Endothelial cell of umbilical vein (primary cell): ENCODE data around the gene RIMS4. TPM values are rescaled to one million over a fixed set of nuclear protein-coding genes. Genes with fewer than 3 reads are reported as not detected.

Experiments used
- BruUV-seq: library from RNA; stranded (reverse); fragments of 400-500 nt; replicated peaks from 2 replicates; lab custom pipeline; 2021; lab: Mats Ljungman, UMichigan
- CTCF ChIA-PET: fragments of 300-600, 350-600 bp; sonication (Branson Sonifier 250); formaldehyde crosslinking; loops from one replicate; lab custom pipeline; 2021; ENCODE audit warnings: antibody characterized with exemption, inconsistent platforms; lab: Charles Lee
- POLR2A ChIA-PET: fragments of 300-600, 350-600 bp; sonication (Branson Sonifier 250); formaldehyde crosslinking; loops from one replicate; lab custom pipeline; 2021; ENCODE audit warnings: antibody characterized with exemption, inconsistent platforms; lab: Charles Lee
- DNase-seq: peaks from one replicate; pipeline ENCODE4 v3.0.0-alpha.2; 2011; ENCODE audit warnings: low read depth, low spot score
- FAIRE-seq: peaks from 2 replicates; lab custom pipeline; 2011; peaks lifted over from hg19 to GRCh38; lab: Jason Lieb, UNC
- H2AFZ ChIP-seq: 2 replicates; pipeline ENCODE4 v1.6.0; 2012; ENCODE audit warnings: low read depth, low read length, control low read depth, inconsistent platforms
- H3K27ac ChIP-seq: 2 replicates; pipeline ENCODE4 v1.5.1; 2011; ENCODE audit warnings: low read depth, mild to moderate bottlenecking, control low read depth, low read length, moderate library complexity; ENCODE audit not compliant: insufficient read depth
- H3K27me3 ChIP-seq, 2 experiments: 2 replicates each; pipeline versions ENCODE4 v1.6.0 to v1.6.1; 2011; ENCODE audit warnings: low read length in 2 of 2, mixed read lengths in 1 of 2; ENCODE audit not compliant: control insufficient read depth in 2 of 2, insufficient read depth in 2 of 2
- H3K36me3 ChIP-seq, 2 experiments: 2 replicates in 1 of 2; 3 replicates in 1 of 2; pipeline ENCODE4 v1.5.1; 2011; ENCODE audit warnings: low read length in 2 of 2, mild to moderate bottlenecking in 1 of 2, moderate library complexity in 1 of 2; ENCODE audit not compliant: control insufficient read depth in 2 of 2, insufficient read depth in 2 of 2; ENCODE audit errors: extremely low read depth in 1 of 2
- H3K4me1 ChIP-seq: 3 replicates; pipeline ENCODE4 v1.5.1; 2011; ENCODE audit warnings: mild to moderate bottlenecking, low read length; ENCODE audit not compliant: control insufficient read depth, insufficient read depth; ENCODE audit errors: extremely low read depth
- H3K4me2 ChIP-seq: 2 replicates; pipeline ENCODE4 v1.6.1; 2011; ENCODE audit warnings: low read length, control low read depth, mixed read lengths; ENCODE audit not compliant: insufficient read depth
- H3K4me3 ChIP-seq, 3 experiments: fragments of 200-600 bp in 1 of 3; sonication (generic), shearing (Covaris generic) in 1 of 3; replicated peaks in 1 of 3; 2 replicates each; pipeline ENCODE4 v1.5.1; 2011 to 2016; ENCODE audit warnings: control low read depth in 3 of 3, low read length in 3 of 3, mild to moderate bottlenecking in 2 of 3, inconsistent platforms in 1 of 3, low read depth in 1 of 3, moderate library complexity in 1 of 3; ENCODE audit not compliant: insufficient read depth in 1 of 3
- H3K79me2 ChIP-seq: 2 replicates; pipeline ENCODE4 v1.6.0; 2012; ENCODE audit warnings: low read length, inconsistent platforms; ENCODE audit not compliant: control insufficient read depth, insufficient read depth
- H3K9ac ChIP-seq: replicated peaks from 2 replicates; pipeline ENCODE3; 2011; ENCODE audit warnings: low read length, control low read depth; ENCODE audit not compliant: insufficient read depth; ENCODE audit errors: extremely low read depth
- H3K9me1 ChIP-seq: replicated peaks from 3 replicates; pipeline ENCODE4 v1.6.0; 2011; ENCODE audit warnings: mild to moderate bottlenecking, low read length; ENCODE audit not compliant: control insufficient read depth, insufficient read depth; ENCODE audit errors: extremely low read depth
- H3K9me3 ChIP-seq: replicated peaks from 2 replicates; pipeline ENCODE4 v1.5.1; 2012; ENCODE audit warnings: low read length, inconsistent platforms; ENCODE audit not compliant: control insufficient read depth, insufficient read depth
- H4K20me1 ChIP-seq: replicated peaks from 2 replicates; pipeline ENCODE3; 2011; ENCODE audit warnings: mild to moderate bottlenecking, low read length; ENCODE audit not compliant: control insufficient read depth, insufficient read depth; ENCODE audit errors: extremely low read depth
- EZH2 ChIP-seq: IDR thresholded peaks from 2 replicates; pipeline ENCODE4 v1.6.1; 2012; ENCODE audit warnings: borderline replicate concordance, low read depth, mild to moderate bottlenecking, moderate library complexity, low read length, inconsistent platforms; ENCODE audit not compliant: severe bottlenecking
- GATA2 ChIP-seq: IDR thresholded peaks from 2 replicates; pipeline ENCODE4 v1.7.0; 2011; ENCODE audit warnings: low read depth, mild to moderate bottlenecking, moderate library complexity, mixed read lengths, low read length; ENCODE audit not compliant: insufficient read length, insufficient read depth
- JUN ChIP-seq: IDR thresholded peaks from 2 replicates; pipeline ENCODE4 v1.6.1; 2011; ENCODE audit warnings: borderline replicate concordance, low read depth; ENCODE audit not compliant: insufficient read length, insufficient read depth
- MYC ChIP-seq: IDR thresholded peaks from one replicate; pipeline ENCODE4 v1.6.1; 2011; ENCODE audit warnings: mild to moderate bottlenecking, low read depth, low read length
- POLR2A ChIP-seq: IDR thresholded peaks from 2 replicates; pipeline ENCODE4 v1.6.1; 2012; ENCODE audit warnings: low read depth, mild to moderate bottlenecking, control low read depth, low read length
- POLR2AphosphoS5 ChIP-seq: IDR thresholded peaks from 2 replicates; pipeline ENCODE4 v1.6.1; 2012; ENCODE audit warnings: low read depth, mild to moderate bottlenecking, control low read depth, low read length, moderate library complexity; ENCODE audit not compliant: insufficient read depth
- dilution Hi-C: fragments of 300-500 bp; cut with MboI; formaldehyde crosslinking; loops from one replicate; pipeline ENCODE4 v1.15.0; 2019; ENCODE audit warnings: low sequenced_read_pairs; ENCODE audit not compliant: extremely low pct_ligation_motif_present
- intact Hi-C: fragments of 100-400 bp; cut with micrococcal nuclease; formaldehyde crosslinking; loops from one replicate; pipeline ENCODE4 v1.10.0; 2022
- polyA plus RNA-seq, 4 experiments: library from polyadenylated mRNA; depleted of rRNA in 3 of 4; stranded (reverse) in 3 of 4; unstranded in 1 of 4; fragments of >200 nt; gene quantifications; 2 replicates each; pipeline versions ENCODE4 v1.2.1 to v1.2.3, GENCODE V29; 2011 to 2012; ENCODE audit warnings: missing spikeins in 1 of 4
- total RNA-seq: library from RNA; stranded (reverse); gene quantifications from 2 replicates; pipeline ENCODE4 v1.2.3, GENCODE V29; 2021
- TF ChIP-seq, protein P1 (sequence below), 2 donors: IDR thresholded peaks; 1 replicate in 1 of 2; 2 replicates in 1 of 2; pipeline ENCODE4 v1.5.1; 2011; ENCODE audit warnings: low read length in 2 of 2, mild to moderate bottlenecking in 2 of 2, moderate library complexity in 2 of 2, control low read depth in 1 of 2, inconsistent platforms in 1 of 2, low read depth in 1 of 2; ENCODE audit not compliant: insufficient read depth in 1 of 2; ENCODE audit errors: extremely low read depth in 1 of 2
- TF ChIP-seq, protein P2 (sequence below): IDR thresholded peaks from 2 replicates; pipeline ENCODE4 v1.6.1; 2011; ENCODE audit not compliant: insufficient read depth, insufficient read length

Gene RIMS4
- total and polyA plus RNA-seq, 2 donors (not counting 3 experiments of a cell fraction or from before 2014, with no cell fraction given) = not detected

DNA sequence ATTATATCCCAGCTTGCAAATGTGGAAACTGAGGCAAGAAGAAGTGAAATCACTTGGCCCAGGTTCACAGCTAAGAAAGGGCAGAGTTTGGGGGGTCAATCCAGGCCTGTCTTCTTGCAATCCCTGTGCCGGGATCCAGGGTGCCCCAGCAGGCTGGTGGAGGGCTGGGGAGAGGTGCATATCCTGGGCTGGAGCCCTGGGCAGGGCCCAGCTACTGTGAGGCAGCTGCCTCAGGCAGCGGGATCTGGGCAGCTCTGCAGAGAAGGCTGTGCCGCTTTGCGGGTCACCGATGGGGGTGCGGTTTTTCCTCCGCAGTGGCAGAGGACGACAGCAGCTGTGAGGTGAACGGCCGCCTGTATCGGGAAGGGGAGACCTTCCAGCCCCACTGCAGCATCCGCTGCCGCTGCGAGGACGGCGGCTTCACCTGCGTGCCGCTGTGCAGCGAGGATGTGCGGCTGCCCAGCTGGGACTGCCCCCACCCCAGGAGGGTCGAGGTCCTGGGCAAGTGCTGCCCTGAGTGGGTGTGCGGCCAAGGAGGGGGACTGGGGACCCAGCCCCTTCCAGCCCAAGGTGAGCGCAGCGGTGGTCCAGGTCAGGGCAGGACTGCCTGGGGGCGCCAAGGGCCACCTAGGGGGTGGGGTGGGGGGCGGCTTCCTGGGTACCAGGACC, 85.8 kb downstream of the RIMS4 start:
- dilution Hi-C loops (no loop called here), intact Hi-C loops (no loop called here)
- peaks cover 25% of the 10 kb centered on the region for H3K4me1 ChIP-seq
- H3K27ac ChIP-seq = no peak overlapping the region
- no peak overlapping the region for H3K4me3 ChIP-seq
- no peak for DNase-seq
- H3K27me3 ChIP-seq = no peaks in the 10 kb centered on the region
- H3K9me1 ChIP-seq = no peaks in the 10 kb centered on the region
- no peaks in the 10 kb centered on the region for H3K79me2 ChIP-seq
- no peak for FAIRE-seq
- CTCF ChIA-PET = interaction anchor here (0.7 kb wide), 1 partner anchor 9 kb away, joined by 4 read pairs; no protein-coding TSS in a partner anchor
- BruUV-seq = no TSS peak
- no peak for TF ChIP-seq GATA2
- TF ChIP-seq, protein P1, sequence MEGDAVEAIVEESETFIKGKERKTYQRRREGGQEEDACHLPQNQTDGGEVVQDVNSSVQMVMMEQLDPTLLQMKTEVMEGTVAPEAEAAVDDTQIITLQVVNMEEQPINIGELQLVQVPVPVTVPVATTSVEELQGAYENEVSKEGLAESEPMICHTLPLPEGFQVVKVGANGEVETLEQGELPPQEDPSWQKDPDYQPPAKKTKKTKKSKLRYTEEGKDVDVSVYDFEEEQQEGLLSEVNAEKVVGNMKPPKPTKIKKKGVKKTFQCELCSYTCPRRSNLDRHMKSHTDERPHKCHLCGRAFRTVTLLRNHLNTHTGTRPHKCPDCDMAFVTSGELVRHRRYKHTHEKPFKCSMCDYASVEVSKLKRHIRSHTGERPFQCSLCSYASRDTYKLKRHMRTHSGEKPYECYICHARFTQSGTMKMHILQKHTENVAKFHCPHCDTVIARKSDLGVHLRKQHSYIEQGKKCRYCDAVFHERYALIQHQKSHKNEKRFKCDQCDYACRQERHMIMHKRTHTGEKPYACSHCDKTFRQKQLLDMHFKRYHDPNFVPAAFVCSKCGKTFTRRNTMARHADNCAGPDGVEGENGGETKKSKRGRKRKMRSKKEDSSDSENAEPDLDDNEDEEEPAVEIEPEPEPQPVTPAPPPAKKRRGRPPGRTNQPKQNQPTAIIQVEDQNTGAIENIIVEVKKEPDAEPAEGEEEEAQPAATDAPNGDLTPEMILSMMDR (IDR thresholded peaks at IDR 0.05; ENCODE audit: extremely low read depth in 1 of 2, insufficient read depth in 1 of 2, low read depth in 1 of 2, low read length in 2 of 2) = no peak
- TF ChIP-seq, protein P2, sequence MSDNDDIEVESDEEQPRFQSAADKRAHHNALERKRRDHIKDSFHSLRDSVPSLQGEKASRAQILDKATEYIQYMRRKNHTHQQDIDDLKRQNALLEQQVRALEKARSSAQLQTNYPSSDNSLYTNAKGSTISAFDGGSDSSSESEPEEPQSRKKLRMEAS = no peak
- TF ChIP-seq EZH2 = no peak
- TF ChIP-seq POLR2AphosphoS5 = no peak
- no peak for TF ChIP-seq JUN
- TF ChIP-seq MYC = no peak
- TF ChIP-seq POLR2A = no peak
- no peaks in the 10 kb centered on the region for H3K36me3 ChIP-seq
- H2AFZ ChIP-seq = no peak overlapping the region
- no peak overlapping the region for H3K9ac ChIP-seq
- POLR2A ChIA-PET = no interaction called here
- no peaks in the 10 kb centered on the region for H4K20me1 ChIP-seq
- H3K9me3 ChIP-seq = no peaks in the 10 kb centered on the region
- no peak overlapping the region for H3K4me2 ChIP-seq
